Measurements from ENCODE around the gene TXNDC2. TPM values are rescaled to one million over a fixed set of nuclear protein-coding genes. Genes with fewer than 3 reads are reported as not detected.

Gene TXNDC2
- total and polyA plus RNA-seq, 9 of the 15 experiments (the other 6 are each of a cell fraction or from before 2014, with no cell fraction given), result 1.2 to 4.9 (median 2.3) TPM

DNA sequence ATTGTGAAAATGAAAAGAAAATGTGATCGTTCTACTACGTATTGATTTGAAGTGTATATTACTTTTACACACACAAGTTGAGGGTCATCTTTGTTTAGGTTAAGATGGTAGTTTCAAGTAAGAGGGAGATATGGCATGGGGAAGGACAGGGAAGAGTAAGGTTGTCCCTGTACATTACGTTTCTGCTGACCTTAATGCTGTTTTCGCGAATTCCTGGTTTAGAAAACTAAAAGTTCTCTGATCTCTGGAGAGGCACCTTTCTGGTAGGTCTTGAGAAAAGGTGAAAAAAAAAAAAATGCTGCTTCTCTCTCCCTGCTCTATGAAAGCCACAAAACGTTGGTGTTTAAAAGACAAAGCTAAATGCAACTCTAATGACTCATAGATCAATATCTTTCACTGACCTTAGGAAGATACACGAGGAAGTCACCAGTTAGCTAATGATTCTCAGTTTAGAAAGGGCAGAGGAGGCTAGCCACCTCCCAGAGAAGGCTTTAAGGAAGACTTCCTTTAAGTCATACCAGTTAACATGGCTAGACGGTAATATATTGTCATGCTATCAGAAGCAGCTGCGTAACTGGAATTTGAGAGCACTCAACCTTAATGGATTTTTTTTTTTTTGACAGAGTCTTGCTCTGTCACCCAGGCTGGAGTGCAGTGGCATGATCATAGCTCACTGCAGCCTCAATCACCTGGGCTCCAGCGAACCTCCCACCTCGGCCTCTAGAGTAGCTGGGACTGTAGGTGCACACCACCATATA, 13.2 kb downstream of the TXNDC2 start (continued):
- TF ChIP-seq ID3 (CRISPR knock-in tag; IDR thresholded peaks at IDR 0.05) (no peak), ID3 (tag; IDR thresholded peaks at IDR 0.05) (peak; percentile 83), ZBTB43 (CRISPR knock-in tag; IDR thresholded peaks at IDR 0.05) (no peak), CBFA2T2 (conservative IDR thresholded peaks at IDR 0.05) (no peak), SLC30A9 (CRISPR knock-in tag; IDR thresholded peaks at IDR 0.05) (no peak), HINFP (tag; conservative IDR thresholded peaks at IDR 0.05; ENCODE audit: low read depth) (peak; percentile 81), HDAC1 (IDR thresholded peaks at IDR 0.05) (peak in 1 of 2 experiments; percentile 65; a peak in 1 of 4 replicates), ATF1 (CRISPR knock-in tag; IDR thresholded peaks at IDR 0.05) (no peak), ATF1 (tag; IDR thresholded peaks at IDR 0.05) (peak; percentile 87), TBL1XR1 (IDR thresholded peaks at IDR 0.05; ENCODE audit: low read length in 2 of 2) (peak in 1 of 2 experiments; percentile 89; a peak in 2 of 4 replicates), IFI16 (CRISPR knock-in tag; IDR thresholded peaks at IDR 0.05) (no peak), ELK3 (CRISPR knock-in tag; IDR thresholded peaks at IDR 0.05) (no peak), NFYB (IDR thresholded peaks at IDR 0.05; ENCODE audit: extremely low read depth, insufficient read length) (no peak), SIX5 (IDR thresholded peaks at IDR 0.05; ENCODE audit: borderline replicate concordance in 1 of 2, insufficient read depth in 1 of 2, low read depth in 1 of 2, low read length in 2 of 2) (no peak), SAFB (IDR thresholded peaks at IDR 0.05; ENCODE audit: borderline replicate concordance, low read depth, low read length) (no peak), CBFA2T3 (IDR thresholded peaks at IDR 0.05) (no peak), FOXM1 (IDR thresholded peaks at IDR 0.05; ENCODE audit: low read depth) (peak; percentile 95), FOXM1 (CRISPR knock-in tag; IDR thresholded peaks at IDR 0.05; ENCODE audit: low read depth) (no peak)
- TF ChIP-seq, protein P1, sequence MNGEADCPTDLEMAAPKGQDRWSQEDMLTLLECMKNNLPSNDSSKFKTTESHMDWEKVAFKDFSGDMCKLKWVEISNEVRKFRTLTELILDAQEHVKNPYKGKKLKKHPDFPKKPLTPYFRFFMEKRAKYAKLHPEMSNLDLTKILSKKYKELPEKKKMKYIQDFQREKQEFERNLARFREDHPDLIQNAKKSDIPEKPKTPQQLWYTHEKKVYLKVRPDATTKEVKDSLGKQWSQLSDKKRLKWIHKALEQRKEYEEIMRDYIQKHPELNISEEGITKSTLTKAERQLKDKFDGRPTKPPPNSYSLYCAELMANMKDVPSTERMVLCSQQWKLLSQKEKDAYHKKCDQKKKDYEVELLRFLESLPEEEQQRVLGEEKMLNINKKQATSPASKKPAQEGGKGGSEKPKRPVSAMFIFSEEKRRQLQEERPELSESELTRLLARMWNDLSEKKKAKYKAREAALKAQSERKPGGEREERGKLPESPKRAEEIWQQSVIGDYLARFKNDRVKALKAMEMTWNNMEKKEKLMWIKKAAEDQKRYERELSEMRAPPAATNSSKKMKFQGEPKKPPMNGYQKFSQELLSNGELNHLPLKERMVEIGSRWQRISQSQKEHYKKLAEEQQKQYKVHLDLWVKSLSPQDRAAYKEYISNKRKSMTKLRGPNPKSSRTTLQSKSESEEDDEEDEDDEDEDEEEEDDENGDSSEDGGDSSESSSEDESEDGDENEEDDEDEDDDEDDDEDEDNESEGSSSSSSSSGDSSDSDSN (IDR thresholded peaks at IDR 0.05; ENCODE audit: borderline replicate concordance in 1 of 2, low read depth in 2 of 2, low read length in 2 of 2), result peak in 1 of 2 experiments; percentile 64; a peak in 1 of 4 replicates
- TF ChIP-seq, protein P2, sequence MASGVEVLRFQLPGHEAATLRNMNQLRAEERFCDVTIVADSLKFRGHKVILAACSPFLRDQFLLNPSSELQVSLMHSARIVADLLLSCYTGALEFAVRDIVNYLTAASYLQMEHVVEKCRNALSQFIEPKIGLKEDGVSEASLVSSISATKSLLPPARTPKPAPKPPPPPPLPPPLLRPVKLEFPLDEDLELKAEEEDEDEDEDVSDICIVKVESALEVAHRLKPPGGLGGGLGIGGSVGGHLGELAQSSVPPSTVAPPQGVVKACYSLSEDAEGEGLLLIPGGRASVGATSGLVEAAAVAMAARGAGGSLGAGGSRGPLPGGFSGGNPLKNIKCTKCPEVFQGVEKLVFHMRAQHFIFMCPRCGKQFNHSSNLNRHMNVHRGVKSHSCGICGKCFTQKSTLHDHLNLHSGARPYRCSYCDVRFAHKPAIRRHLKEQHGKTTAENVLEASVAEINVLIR (CRISPR knock-in tag; IDR thresholded peaks at IDR 0.05), result no peak

All from K562 (cell line).